GM12878 (cell line): ENCODE results near the gene GALNT9. TPM values are rescaled to one million over a fixed set of nuclear protein-coding genes. Genes with fewer than 3 reads are reported as not detected.

Experiments used
- ATAC-seq: fragments of 200-7000 bp; cut with Tn5 transposase; 3 replicates; pipeline ENCODE4 v1.9.1; 2020; ENCODE audit warnings: mild to moderate bottlenecking, moderate library complexity
- BruUV-seq: library from RNA; stranded (reverse); fragments of 400-500 nt; replicated peaks from 2 replicates; lab custom pipeline; 2021; lab: Mats Ljungman, UMichigan
- CTCF ChIA-PET: fragments of 300-600 bp; sonication (Branson Sonifier 250); formaldehyde crosslinking; extraction: SDS; loops from one replicate; lab custom pipeline; 2021; ENCODE audit warnings: inconsistent platforms; lab: Yijun Ruan, JAX
- POLR2A ChIA-PET: fragments of 350-600 bp; formaldehyde crosslinking; extraction: SDS; loops from one replicate; lab custom pipeline; 2021; ENCODE audit warnings: inconsistent platforms; lab: Charles Lee
- RAD21 ChIA-PET: fragments of 300-600 bp; sonication (Branson Sonifier 250); formaldehyde crosslinking; loops from one replicate; lab custom pipeline; 2023; ENCODE audit warnings: antibody characterized with exemption; ENCODE audit not compliant: unreplicated experiment; lab: Charles Lee
- SMC1A ChIA-PET: fragments of 300-600 bp; sonication (Branson Sonifier 250); formaldehyde crosslinking; loops from one replicate; lab custom pipeline; 2023; ENCODE audit not compliant: unreplicated experiment, uncharacterized antibody; lab: Charles Lee
- DNase-seq: peaks from one replicate; pipeline ENCODE4 v3.0.0-alpha.2; 2011; ENCODE audit warnings: low read depth, low spot score
- FAIRE-seq: peaks from 3 replicates; lab custom pipeline; 2011; peaks lifted over from hg19 to GRCh38; lab: Jason Lieb, UNC
- H2AFZ ChIP-seq: 2 replicates; pipeline ENCODE4 v1.6.0; 2011; ENCODE audit warnings: low read depth, low read length, control low read depth; ENCODE audit not compliant: control insufficient read depth
- H3K27ac ChIP-seq: 2 replicates; pipeline ENCODE4 v1.5.1; 2011; ENCODE audit warnings: control low read depth; ENCODE audit not compliant: control insufficient read depth, insufficient read depth
- H3K27me3 ChIP-seq, 2 experiments: replicated peaks in 1 of 2; 2 replicates each; pipeline versions ENCODE4 v1.6.0 to v1.6.1; 2011; ENCODE audit warnings: low read length in 1 of 2; ENCODE audit not compliant: control insufficient read depth in 2 of 2, insufficient read depth in 2 of 2
- H3K36me3 ChIP-seq, 2 experiments: 2 replicates each; pipeline ENCODE4 v1.5.1; 2011; ENCODE audit warnings: low read length in 1 of 2; ENCODE audit not compliant: control insufficient read depth in 2 of 2, insufficient read depth in 2 of 2
- H3K4me1 ChIP-seq: 2 replicates; pipeline ENCODE4 v1.6.1; 2011; ENCODE audit warnings: mild to moderate bottlenecking, low read length, moderate library complexity, mixed read lengths; ENCODE audit not compliant: control insufficient read depth, insufficient read depth
- H3K4me2 ChIP-seq: 2 replicates; pipeline ENCODE4 v1.6.0; 2011; ENCODE audit warnings: control low read depth; ENCODE audit not compliant: control insufficient read depth, insufficient read depth
- H3K4me3 ChIP-seq: fragments of 200-600 bp; sonication (generic); 2 replicates; pipeline ENCODE4 v1.5.1; 2016
- H3K79me2 ChIP-seq: 2 replicates; pipeline ENCODE4 v1.6.0; 2011; ENCODE audit warnings: low read length; ENCODE audit not compliant: control insufficient read depth, insufficient read depth
- H3K9ac ChIP-seq: 2 replicates; pipeline ENCODE4 v1.8.0; 2011; ENCODE audit warnings: low read length, control low read depth, mixed read lengths; ENCODE audit not compliant: control insufficient read depth, insufficient read depth
- H3K9me3 ChIP-seq: replicated peaks from 3 replicates; pipeline ENCODE4 v1.5.1; 2011; ENCODE audit warnings: mild to moderate bottlenecking, low read length; ENCODE audit not compliant: control insufficient read depth, insufficient read depth
- H4K20me1 ChIP-seq: 2 replicates; pipeline ENCODE4 v1.6.0; 2011; ENCODE audit not compliant: control insufficient read depth, insufficient read depth
- BCL11A ChIP-seq: IDR thresholded peaks from 2 replicates; pipeline ENCODE4 v1.6.1; 2011; ENCODE audit warnings: low read depth, low read length
- CBX5 ChIP-seq: sonication (generic); IDR thresholded peaks from 2 replicates; pipeline ENCODE4 v1.6.1; 2016; ENCODE audit warnings: low read depth, moderate library complexity, mild to moderate bottlenecking, inconsistent platforms
- CHD1 ChIP-seq: IDR thresholded peaks from 2 replicates; pipeline ENCODE4 v1.6.1; 2012; ENCODE audit warnings: low read depth, low read length, improper control_type of control experiment
- EZH2 ChIP-seq: IDR thresholded peaks from 2 replicates; pipeline ENCODE4 v1.6.1; 2012; ENCODE audit warnings: low read depth, mild to moderate bottlenecking, control low read depth, inconsistent platforms, low read length, borderline replicate concordance; ENCODE audit not compliant: control insufficient read depth
- GATAD2B ChIP-seq: fragments of 450-650 bp; conservative IDR thresholded peaks from 2 replicates; pipeline ENCODE4 v1.6.1; 2017; ENCODE audit warnings: low read depth, mild to moderate bottlenecking, moderate library complexity
- HCFC1 ChIP-seq: fragments of 150-350 bp; IDR thresholded peaks from 2 replicates; pipeline ENCODE4 v1.6.1; 2014; ENCODE audit warnings: low read length
- HSF1 ChIP-seq: fragments of 150-350 bp; IDR thresholded peaks from 2 replicates; pipeline ENCODE4 v1.6.1; 2014; ENCODE audit warnings: mild to moderate bottlenecking, low read depth, low read length
- NFIC ChIP-seq: IDR thresholded peaks from 2 replicates; pipeline ENCODE4 v1.6.1; 2012; ENCODE audit warnings: low read depth, mild to moderate bottlenecking, inconsistent platforms, low read length, moderate library complexity
- NFYA ChIP-seq: IDR thresholded peaks from 2 replicates; pipeline ENCODE4 v1.6.1; 2011; ENCODE audit warnings: low read depth, mild to moderate bottlenecking, low read length, improper control_type of control experiment, borderline replicate concordance
- RAD21 ChIP-seq: IDR thresholded peaks from 2 replicates; pipeline ENCODE4 v1.6.1; 2011; ENCODE audit warnings: mild to moderate bottlenecking, low read depth, low read length, moderate library complexity; ENCODE audit not compliant: insufficient read depth
- RB1 ChIP-seq: fragments of 450-650 bp; formaldehyde crosslinking; IDR thresholded peaks from 2 replicates; pipeline ENCODE4 v1.6.1; 2017; ENCODE audit warnings: mild to moderate bottlenecking, borderline replicate concordance
- SMC3 ChIP-seq: IDR thresholded peaks from 2 replicates; pipeline ENCODE4 v1.6.1; 2011; ENCODE audit warnings: low read length, improper control_type of control experiment, borderline replicate concordance
- ZNF274 ChIP-seq: IDR thresholded peaks from one replicate; pipeline ENCODE4 v1.8.0; 2011; ENCODE audit not compliant: insufficient read length, insufficient read depth
- WGBS: methylation state at CpG from one replicate; pipeline ENCODE4 v1.1.6; 2016; ENCODE audit warnings: low lambda C conversion rate; ENCODE audit not compliant: insufficient replicate concordance, insufficient coverage; ENCODE audit errors: missing lambda C conversion rate; 5-methylcytosine and 5-hydroxymethylcytosine counted together
- in situ Hi-C: fragments of 300-500 bp; cut with MboI; formaldehyde crosslinking; loops from 9 replicates; pipeline ENCODE4 v1.14.3; 2018; ENCODE audit warnings: mixed read lengths
- intact Hi-C: fragments of 100-400 bp; cut with micrococcal nuclease; formaldehyde crosslinking; loops from one replicate; pipeline ENCODE4 v1.14.2; 2022; ENCODE audit not compliant: unreplicated experiment
- polyA plus RNA-seq, 11 experiments: library from polyadenylated mRNA; depleted of rRNA in 4 of 11; unstranded in 6 of 11; stranded (reverse) in 5 of 11; fragments of >200 nt; fragmentation: Nextera tagmentation in 4 of 11; fragmentation: Illumina TruSeq in 1 of 11; extraction: Ambion mirVana in 4 of 11; extraction: Trizol in 1 of 11; gene quantifications; 1 replicate in 1 of 11; 2 replicates in 10 of 11; pipeline versions ENCODE4 v1.2.1 to v1.2.3, GENCODE V29; 2011 to 2016; ENCODE audit warnings: inconsistent platforms in 2 of 11, missing spikeins in 2 of 11, low read depth in 1 of 11
- total RNA-seq, 4 experiments: library from RNA; depleted of rRNA in 3 of 4; stranded (reverse); fragments of >200 nt in 3 of 4; fragmentation: Illumina TruSeq in 1 of 4; extraction: Trizol in 1 of 4; gene quantifications; 2 replicates each; pipeline versions ENCODE4 v1.2.1 to v1.2.3, GENCODE V29; 2013 to 2021
- TF ChIP-seq, protein P1 (sequence below): fragments of 450-650 bp; IDR thresholded peaks from 2 replicates; pipeline ENCODE4 v1.6.1; 2017; ENCODE audit warnings: antibody characterized with exemption, mild to moderate bottlenecking, moderate library complexity

The GALNT9 gene
- total and polyA plus RNA-seq, 10 of the 15 experiments (the other 5 are each of a cell fraction or from before 2014, with no cell fraction given) = 0.04 TPM; not detected in 9

DNA sequence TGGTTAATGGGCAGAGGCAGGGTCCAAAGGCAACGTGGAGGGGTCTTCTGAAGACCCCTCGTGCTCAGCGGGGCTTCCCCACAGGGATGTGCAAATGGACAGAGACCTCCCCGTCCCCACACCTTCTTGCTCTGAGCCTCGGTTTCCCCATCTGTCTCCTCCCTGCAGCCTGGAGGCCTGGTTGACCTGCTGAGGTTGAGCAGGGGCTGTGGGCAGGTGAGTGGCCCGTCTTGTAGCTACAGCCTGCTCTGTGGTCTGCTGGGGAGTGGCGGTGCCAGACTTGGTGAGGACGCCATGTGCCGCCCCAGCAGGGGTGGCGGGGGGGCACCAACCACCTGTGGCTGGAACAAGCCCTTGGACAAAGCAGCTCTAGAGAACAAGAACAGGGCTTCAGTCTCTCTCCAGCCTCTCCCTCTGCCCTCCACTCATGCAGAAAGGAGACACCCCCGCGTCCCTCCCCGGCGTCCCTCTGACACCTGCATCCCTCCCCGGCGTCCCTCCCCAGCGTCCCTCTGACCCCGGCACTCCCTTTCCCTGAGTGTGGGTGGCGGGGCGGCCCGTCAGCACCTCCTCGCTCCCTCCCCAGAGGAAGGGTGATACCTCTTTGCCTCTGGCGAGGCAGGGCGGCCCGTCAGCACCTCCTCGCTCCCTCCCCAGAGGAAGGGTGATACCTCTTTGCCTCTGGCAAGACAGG lies 101.5 kb downstream of the GALNT9 start:
- no peak for FAIRE-seq
- no peak overlapping the region for H2AFZ ChIP-seq
- TF ChIP-seq EZH2 = no peak
- no peak for TF ChIP-seq HSF1
- no peak for TF ChIP-seq HCFC1
- no peak for TF ChIP-seq CBX5
- no peak for TF ChIP-seq GATAD2B
- TF ChIP-seq SMC3 = no peak
- no peak for TF ChIP-seq NFIC
- TF ChIP-seq NFYA = no peak
- no peak for TF ChIP-seq BCL11A
- TF ChIP-seq RB1 = no peak
- TF ChIP-seq, protein P1, sequence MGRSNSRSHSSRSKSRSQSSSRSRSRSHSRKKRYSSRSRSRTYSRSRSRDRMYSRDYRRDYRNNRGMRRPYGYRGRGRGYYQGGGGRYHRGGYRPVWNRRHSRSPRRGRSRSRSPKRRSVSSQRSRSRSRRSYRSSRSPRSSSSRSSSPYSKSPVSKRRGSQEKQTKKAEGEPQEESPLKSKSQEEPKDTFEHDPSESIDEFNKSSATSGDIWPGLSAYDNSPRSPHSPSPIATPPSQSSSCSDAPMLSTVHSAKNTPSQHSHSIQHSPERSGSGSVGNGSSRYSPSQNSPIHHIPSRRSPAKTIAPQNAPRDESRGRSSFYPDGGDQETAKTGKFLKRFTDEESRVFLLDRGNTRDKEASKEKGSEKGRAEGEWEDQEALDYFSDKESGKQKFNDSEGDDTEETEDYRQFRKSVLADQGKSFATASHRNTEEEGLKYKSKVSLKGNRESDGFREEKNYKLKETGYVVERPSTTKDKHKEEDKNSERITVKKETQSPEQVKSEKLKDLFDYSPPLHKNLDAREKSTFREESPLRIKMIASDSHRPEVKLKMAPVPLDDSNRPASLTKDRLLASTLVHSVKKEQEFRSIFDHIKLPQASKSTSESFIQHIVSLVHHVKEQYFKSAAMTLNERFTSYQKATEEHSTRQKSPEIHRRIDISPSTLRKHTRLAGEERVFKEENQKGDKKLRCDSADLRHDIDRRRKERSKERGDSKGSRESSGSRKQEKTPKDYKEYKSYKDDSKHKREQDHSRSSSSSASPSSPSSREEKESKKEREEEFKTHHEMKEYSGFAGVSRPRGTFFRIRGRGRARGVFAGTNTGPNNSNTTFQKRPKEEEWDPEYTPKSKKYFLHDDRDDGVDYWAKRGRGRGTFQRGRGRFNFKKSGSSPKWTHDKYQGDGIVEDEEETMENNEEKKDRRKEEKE = no peak
- no peak for TF ChIP-seq CHD1
- TF ChIP-seq RAD21 = no peak
- no peak for TF ChIP-seq ZNF274
- TF ChIP-seq, all 136 proteins: peak for 0
- no TSS peak for BruUV-seq
- H3K79me2 ChIP-seq = no peaks in the 10 kb centered on the region
- 32% methylated on average over 19 of the region's 26 CpGs for WGBS
- H3K4me3 ChIP-seq = no peak overlapping the region
- in situ Hi-C loops = no loop called here
- no peak for DNase-seq
- H3K27me3 ChIP-seq = no peaks in the 10 kb centered on the region
- no peak overlapping the region for H3K27ac ChIP-seq
- no peaks in the 10 kb centered on the region for H3K4me1 ChIP-seq
- H4K20me1 ChIP-seq = no peaks in the 10 kb centered on the region
- RAD21 ChIA-PET = no interaction called here
- SMC1A ChIA-PET = no interaction called here
- intact Hi-C loops = no loop called here
- no peak overlapping the region for H3K9ac ChIP-seq
- POLR2A ChIA-PET = no interaction called here
- ATAC-seq = no peak
- CTCF ChIA-PET = no interaction called here
- no peaks in the 10 kb centered on the region for H3K36me3 ChIP-seq
- H3K4me2 ChIP-seq = no peak overlapping the region
- no peaks in the 10 kb centered on the region; the same call in 1 of the 3 replicates for H3K9me3 ChIP-seq
